Esophagus muscularis mucosa (tissue), 4 donors: ENCODE results near the gene AMOTL2. TPM values are rescaled to one million over a fixed set of nuclear protein-coding genes. Genes with fewer than 3 reads are reported as not detected.

Source experiments
- DNase-seq: peaks from one replicate; pipeline ENCODE4 v3.0.0-alpha.2; 2017; ENCODE audit errors: extremely low spot score
- H3K27ac ChIP-seq, 4 donors: fragments of 200-600 bp; sonication (generic); replicated peaks in 1 of 4; 1 replicate in 3 of 4; 2 replicates in 1 of 4; pipeline ENCODE4 v1.5.1; 2016 to 2019; ENCODE audit warnings: mild to moderate bottlenecking in 1 of 4
- H3K27me3 ChIP-seq, 4 donors: fragments of 200-600 bp; sonication (generic); one replicate each; pipeline versions ENCODE4 v1.5.1 to v1.6.0; 2016 to 2019
- H3K36me3 ChIP-seq, 4 donors: fragments of 200-600 bp; sonication (generic); one replicate each; pipeline ENCODE4 v1.5.1; 2016 to 2019
- H3K4me1 ChIP-seq, 4 donors: fragments of 200-600 bp; sonication (generic); one replicate each; pipeline ENCODE4 v1.5.1; 2016 to 2019
- H3K4me3 ChIP-seq, 4 donors: fragments of 200-600 bp; sonication (generic); 1 replicate in 2 of 4; 2 replicates in 2 of 4; pipeline ENCODE4 v1.5.1; 2016 to 2019; ENCODE audit warnings: mild to moderate bottlenecking in 4 of 4, moderate library complexity in 1 of 4
- H3K9me3 ChIP-seq, 4 donors: fragments of 200-600 bp; sonication (generic); 1 replicate in 3 of 4; 2 replicates in 1 of 4; pipeline ENCODE4 v1.5.1; 2016 to 2019
- EP300 ChIP-seq: sonication (generic); formaldehyde crosslinking; IDR thresholded peaks from one replicate; pipeline ENCODE4 v1.6.1; 2017; ENCODE audit warnings: antibody characterized with exemption
- POLR2A ChIP-seq: fragments of 450-650 bp; IDR thresholded peaks from one replicate; pipeline ENCODE4 v1.6.1; 2017; ENCODE audit warnings: antibody characterized with exemption, moderate library complexity, mild to moderate bottlenecking, low read depth
- POLR2AphosphoS5 ChIP-seq, 2 donors: sonication (generic); formaldehyde crosslinking; IDR thresholded peaks; one replicate each; pipeline ENCODE4 v1.6.1; 2017; ENCODE audit warnings: antibody characterized with exemption in 2 of 2
- WGBS: methylation state at CpG from one replicate; pipeline ENCODE4 v1.1.5; 2018; 5-methylcytosine and 5-hydroxymethylcytosine counted together
- intact Hi-C: fragments of 100-400 bp; cut with DNase I; formaldehyde crosslinking; loops from one replicate; pipeline ENCODE4 v1.15.1; 2023
- total RNA-seq, 4 donors: library from RNA; depleted of rRNA; stranded (reverse); fragments of >200 nt; gene quantifications; one replicate each; pipeline versions ENCODE4 v1.1.0 to v1.2.1, GENCODE V29; 2016
- TF ChIP-seq, protein P1 (sequence below), 3 experiments: fragments of 200-600 bp in 2 of 3; fragments of 450-650 bp in 1 of 3; sonication (generic) in 2 of 3; IDR thresholded peaks; one replicate each; pipeline ENCODE4 v1.5.1; 2017 to 2019; ENCODE audit warnings: antibody characterized with exemption in 3 of 3, mild to moderate bottlenecking in 2 of 3, moderate library complexity in 1 of 3

The AMOTL2 gene
- total RNA-seq, 4 donors from 2014 or later: 111 to 313 (median 155) TPM

DNA sequence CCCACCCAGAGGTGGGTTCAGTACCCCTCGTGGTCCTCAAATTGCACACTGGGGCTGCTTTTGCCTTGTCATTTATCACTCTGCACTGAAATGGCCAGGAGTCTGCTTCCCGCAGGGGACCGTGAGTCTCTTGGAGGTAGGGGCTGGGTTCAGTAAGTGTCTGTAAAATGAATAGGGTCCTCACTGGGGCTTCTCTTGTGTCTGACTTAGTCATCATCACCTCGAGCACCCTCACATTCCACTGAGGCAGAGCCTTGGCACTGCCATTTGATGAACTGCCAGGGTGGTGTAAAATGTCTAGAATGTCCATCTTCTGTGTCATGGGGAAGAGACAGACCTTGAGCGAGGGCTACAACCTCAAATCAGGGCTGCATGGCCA lies 62.6 kb downstream of the AMOTL2 start:
- 81% methylated on average over 5 of the region's 5 CpGs for WGBS
- no peak for TF ChIP-seq EP300
- TF ChIP-seq, protein P1, sequence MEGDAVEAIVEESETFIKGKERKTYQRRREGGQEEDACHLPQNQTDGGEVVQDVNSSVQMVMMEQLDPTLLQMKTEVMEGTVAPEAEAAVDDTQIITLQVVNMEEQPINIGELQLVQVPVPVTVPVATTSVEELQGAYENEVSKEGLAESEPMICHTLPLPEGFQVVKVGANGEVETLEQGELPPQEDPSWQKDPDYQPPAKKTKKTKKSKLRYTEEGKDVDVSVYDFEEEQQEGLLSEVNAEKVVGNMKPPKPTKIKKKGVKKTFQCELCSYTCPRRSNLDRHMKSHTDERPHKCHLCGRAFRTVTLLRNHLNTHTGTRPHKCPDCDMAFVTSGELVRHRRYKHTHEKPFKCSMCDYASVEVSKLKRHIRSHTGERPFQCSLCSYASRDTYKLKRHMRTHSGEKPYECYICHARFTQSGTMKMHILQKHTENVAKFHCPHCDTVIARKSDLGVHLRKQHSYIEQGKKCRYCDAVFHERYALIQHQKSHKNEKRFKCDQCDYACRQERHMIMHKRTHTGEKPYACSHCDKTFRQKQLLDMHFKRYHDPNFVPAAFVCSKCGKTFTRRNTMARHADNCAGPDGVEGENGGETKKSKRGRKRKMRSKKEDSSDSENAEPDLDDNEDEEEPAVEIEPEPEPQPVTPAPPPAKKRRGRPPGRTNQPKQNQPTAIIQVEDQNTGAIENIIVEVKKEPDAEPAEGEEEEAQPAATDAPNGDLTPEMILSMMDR (IDR thresholded peaks at IDR 0.05): no peak
- TF ChIP-seq POLR2AphosphoS5 (IDR thresholded peaks at IDR 0.05): no peak
- no peak for TF ChIP-seq POLR2A
- Histone ChIP-seq H3K4me1 (peaks cover 58 to 92% (median 86%) of the 10 kb centered on the region in 4 donors), H3K27me3 (no peaks in the 10 kb centered on the region), H3K4me3 (no peak overlapping the region), H3K9me3 (no peaks in the 10 kb centered on the region), H3K27ac (peak overlapping the region; percentile 91 to 99 (median 92)), H3K36me3 (no peaks in the 10 kb centered on the region)
- intact Hi-C loops: no loop called here
- no peak for DNase-seq

- intact Hi-C loops: no loop called here
- peak in 1 of 2 donors; percentile 70 for TF ChIP-seq POLR2AphosphoS5 (IDR thresholded peaks at IDR 0.05)
- no peak for TF ChIP-seq POLR2A
Observed at GRCh38 chr3:134311265-134311664, 63.0 kb downstream of the AMOTL2 start.

GRCh38 chr3:134309987-134310700 lies 64.1 kb downstream of the AMOTL2 start:
- H3K27ac ChIP-seq: peak overlapping the region; percentile 91 to 99 (median 92)
- no peak overlapping the region for H3K4me3 ChIP-seq
- whole genome bisulfite sequencing: 83% methylated on average over 9 of the region's 9 CpGs
- no peak for DNase-seq
- no peaks in the 10 kb centered on the region for H3K36me3 ChIP-seq
- intact Hi-C loops: loop anchor here (2.0 kb wide), 2 partner anchors 69 to 167 kb away; no protein-coding TSS in a partner anchor
- H3K27me3 ChIP-seq: no peaks in the 10 kb centered on the region
- H3K9me3 ChIP-seq: no peaks in the 10 kb centered on the region
- peaks cover 46 to 78% (median 72%) of the 10 kb centered on the region in 4 donors for H3K4me1 ChIP-seq
- TF ChIP-seq, protein P1 (IDR thresholded peaks at IDR 0.05): no peak
- no peak for TF ChIP-seq POLR2A
- no peak for TF ChIP-seq POLR2AphosphoS5 (IDR thresholded peaks at IDR 0.05)
- TF ChIP-seq EP300: no peak

More at GRCh38 chr3:134311265-134311664, 63.0 kb downstream of the AMOTL2 start:
- Histone ChIP-seq H3K27ac (peak overlapping the region; percentile 91 to 99 (median 92)), H3K36me3 (no peaks in the 10 kb centered on the region), H3K4me1 (peaks cover 57 to 88% (median 83%) of the 10 kb centered on the region in 4 donors), H3K4me3 (no peak overlapping the region), H3K27me3 (no peaks in the 10 kb centered on the region), H3K9me3 (no peaks in the 10 kb centered on the region)
- no peak for DNase-seq
- 43% methylated on average over 2 of the region's 2 CpGs for WGBS

DNA sequence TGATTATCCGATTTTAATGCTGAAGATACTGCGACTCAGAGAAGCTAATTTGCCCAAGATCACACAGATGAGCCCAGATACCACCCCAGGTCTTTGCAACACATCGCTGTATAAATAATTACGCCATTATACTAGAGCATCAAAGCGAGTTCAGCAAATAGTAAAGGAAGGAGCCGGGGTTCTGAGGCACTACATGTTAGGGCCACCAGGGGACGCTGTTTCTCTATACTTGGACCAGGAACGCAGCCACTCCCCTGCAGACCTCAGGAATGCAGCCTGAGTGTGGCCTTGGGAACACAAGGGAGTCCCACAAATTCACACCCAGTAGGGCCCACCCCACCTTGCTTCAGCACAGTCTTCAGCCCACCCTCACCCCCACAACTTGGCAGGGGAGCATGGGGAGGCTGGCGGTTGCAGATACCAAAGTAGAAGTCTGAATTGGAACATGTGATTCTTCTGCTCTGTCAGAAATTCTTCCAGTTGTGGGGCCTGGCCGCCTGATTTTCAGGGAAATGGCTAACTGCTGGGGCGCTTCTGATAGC lies 65.8 kb downstream of the AMOTL2 start:
- TF ChIP-seq POLR2AphosphoS5 (IDR thresholded peaks at IDR 0.05) (peak; percentile 44 to 51), EP300 (no peak), POLR2A (no peak)
- TF ChIP-seq, protein P1 (IDR thresholded peaks at IDR 0.05): peak; percentile 98 to 100 (median 100)
- Histone ChIP-seq H3K27ac (peak overlapping the region; percentile 91 to 99 (median 92)), H3K9me3 (no peaks in the 10 kb centered on the region), H3K4me1 (peaks cover 30 to 61% (median 54%) of the 10 kb centered on the region in 4 donors), H3K4me3 (peak overlapping the region; percentile 10 to 35 (median 16)), H3K36me3 (no peaks in the 10 kb centered on the region), H3K27me3 (no peaks in the 10 kb centered on the region)
- WGBS: 8% methylated on average over 11 of the region's 11 CpGs
- intact Hi-C loops: loop anchor here (2.0 kb wide), 2 partner anchors 70 to 168 kb away; no protein-coding TSS in a partner anchor
- DNase-seq: peak; percentile 97

DNA sequence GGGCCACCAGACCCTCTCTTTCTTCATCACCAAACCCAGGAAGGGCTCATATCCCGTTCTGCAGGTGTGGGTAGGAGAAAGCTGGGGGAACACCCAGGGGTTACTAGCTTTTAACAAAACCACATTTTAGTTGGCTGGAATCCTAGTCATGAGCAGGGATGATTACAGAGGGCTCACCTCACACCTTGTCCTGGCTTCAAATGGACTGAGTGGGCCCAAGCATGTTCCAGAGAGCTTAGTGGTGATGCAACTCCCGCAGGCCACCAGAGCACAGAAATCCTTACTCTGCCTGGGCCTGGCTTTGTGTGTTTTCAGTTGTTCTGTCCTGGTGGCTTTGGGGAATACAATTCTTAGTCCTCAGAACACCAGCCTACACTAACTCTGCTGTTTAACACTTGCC lies 66.8 kb downstream of the AMOTL2 start:
- 50% methylated on average over 2 of the region's 2 CpGs for WGBS
- intact Hi-C loops: no loop called here

More for the DNA sequence above, 66.8 kb downstream of the AMOTL2 start:
- H3K36me3 ChIP-seq: no peaks in the 10 kb centered on the region
- H3K9me3 ChIP-seq: no peaks in the 10 kb centered on the region
- no peak overlapping the region for H3K4me3 ChIP-seq
- no peak for TF ChIP-seq EP300
- TF ChIP-seq POLR2A: no peak
- TF ChIP-seq, protein P1 (IDR thresholded peaks at IDR 0.05): no peak
- no peak for TF ChIP-seq POLR2AphosphoS5 (IDR thresholded peaks at IDR 0.05)
- DNase-seq: no peak
- H3K27me3 ChIP-seq: no peaks in the 10 kb centered on the region
- peaks cover 23 to 51% (median 45%) of the 10 kb centered on the region in 4 donors for H3K4me1 ChIP-seq
- no peak overlapping the region for H3K27ac ChIP-seq
